ENCODE results near the gene CGB7. TPM values are rescaled to one million over a fixed set of nuclear protein-coding genes. Genes with fewer than 3 reads are reported as not detected.
A peak's percentile ranks its signal among the peaks of the same experiment; 100 is the strongest.

CGB7 gene
- total RNA-seq, 4 donors from 2014 or later, result not detected

GRCh38 chr19:49092686-49093085 is 35.1 kb upstream of the CGB7 start:
- Histone ChIP-seq H3K27me3 (no peaks in the 10 kb centered on the region), H3K9me3 (no peaks in the 10 kb centered on the region), H3K4me3 (no peak overlapping the region), H3K36me3 (no peaks in the 10 kb centered on the region), H3K27ac (no peak overlapping the region), H3K4me1 (peaks cover 0 to 7% of the 10 kb centered on the region in 2 donors)
- TF ChIP-seq POLR2A (IDR thresholded peaks at IDR 0.05) (no peak), CTCF (IDR thresholded peaks at IDR 0.05) (no peak)
- intact Hi-C loops (cut with DNase I; ENCODE audit: low total_unique reads), result loop anchor here (10.0 kb wide), 1 partner anchor 52 kb away; no protein-coding TSS in a partner anchor
- no peak for DNase-seq

- H3K4me3 ChIP-seq, result no peak overlapping the region
- TF ChIP-seq POLR2A (IDR thresholded peaks at IDR 0.05) (no peak), CTCF (IDR thresholded peaks at IDR 0.05) (no peak)
- H3K36me3 ChIP-seq, result no peaks in the 10 kb centered on the region
- no peaks in the 10 kb centered on the region for H3K27me3 ChIP-seq
- no peak for DNase-seq
- intact Hi-C loops (cut with DNase I; ENCODE audit: low total_unique reads), result loop anchor here (10.0 kb wide), 1 partner anchor 53 kb away; no protein-coding TSS in a partner anchor
- H3K9me3 ChIP-seq, result no peaks in the 10 kb centered on the region
- H3K4me1 ChIP-seq, result peaks cover 0 to 15% of the 10 kb centered on the region in 2 donors
- H3K27ac ChIP-seq, result no peak overlapping the region
Measured at GRCh38 chr19:49091391-49092038, 34.0 kb upstream of the CGB7 start.

GRCh38 chr19:49086296-49086695 is 28.7 kb upstream of the CGB7 start:
- no peaks in the 10 kb centered on the region for H3K9me3 ChIP-seq
- H3K4me3 ChIP-seq, result peak overlapping the region; percentile 93 to 94
- H3K27ac ChIP-seq, result peak overlapping the region; percentile 81 to 87
- TF ChIP-seq POLR2A (IDR thresholded peaks at IDR 0.05) (no peak), CTCF (IDR thresholded peaks at IDR 0.05) (no peak)
- H3K4me1 ChIP-seq, result peaks cover 0 to 19% of the 10 kb centered on the region in 2 donors
- no peaks in the 10 kb centered on the region for H3K27me3 ChIP-seq
- H3K36me3 ChIP-seq, result no peaks in the 10 kb centered on the region
- intact Hi-C loops (cut with DNase I; ENCODE audit: low total_unique reads), result no loop called here
- no peak for DNase-seq

GRCh38 chr19:49085868-49086232 is 28.3 kb upstream of the CGB7 start:
- H3K9me3 ChIP-seq, result no peaks in the 10 kb centered on the region
- intact Hi-C loops (cut with DNase I; ENCODE audit: low total_unique reads), result no loop called here
- no peak for DNase-seq
- peaks cover 0 to 19% of the 10 kb centered on the region in 2 donors for H3K4me1 ChIP-seq
- peak overlapping the region; percentile 81 to 87 for H3K27ac ChIP-seq
- no peaks in the 10 kb centered on the region for H3K27me3 ChIP-seq
- peak overlapping the region; percentile 93 to 94 for H3K4me3 ChIP-seq
- TF ChIP-seq POLR2A (IDR thresholded peaks at IDR 0.05), result no peak
- H3K36me3 ChIP-seq, result no peaks in the 10 kb centered on the region

GRCh38 chr19:49085020-49085867 is 27.7 kb upstream of the CGB7 start, which contains the start of gene SNRNP70:
Gene SNRNP70, plus strand, starts transcription at chr19:49085451. Its CDS starts 964 bp downstream, at chr19:49086415.
- Histone ChIP-seq H3K4me1 (peaks cover 0 to 19% of the 10 kb centered on the region in 2 donors), H3K4me3 (peak within 1 kb of the TSS; percentile 93 to 94), H3K27me3 (no peaks in the 10 kb centered on the region), H3K36me3 (no peaks in the 10 kb centered on the region), H3K9me3 (no peaks in the 10 kb centered on the region), H3K27ac (peak within 1 kb of the TSS; percentile 81 to 87)
- DNase-seq, result peak; percentile 99
- intact Hi-C loops (cut with DNase I; ENCODE audit: low total_unique reads), result no loop called here
- TF ChIP-seq CTCF (IDR thresholded peaks at IDR 0.05) (peak in 3 of 4 experiments; percentile 14 to 33 (median 21)), POLR2A (IDR thresholded peaks at IDR 0.05) (peak; percentile 57 to 91)
